ENCODE measurements around the gene M6PR. TPM values are rescaled to one million over a fixed set of nuclear protein-coding genes. Genes with fewer than 3 reads are reported as not detected.

M6PR gene
- total and polyA plus RNA-seq, 2 of the 8 experiments (the other 6 are each of a cell fraction or from before 2014, with no cell fraction given) = 106 to 122 TPM

- H2BK12ac ChIP-seq (ENCODE audit: low read depth, low read length) = peak overlapping the region; percentile 52; the same call in 1 of the 2 replicates
- 0 out of 2 replicates have a peak overlapping the region, but pooled peaks have one; percentile 11 for H2AK5ac ChIP-seq (ENCODE audit: low read depth, low read length)
- H3K9ac ChIP-seq (replicated peaks in 1 of 4; ENCODE audit: extremely low read depth in 1 of 4, low read depth in 3 of 4, low read length in 3 of 4) = peak overlapping the region; percentile 59 to 90 (median 82)
- ChIA-PET CTCF (ENCODE audit: partially characterized antibody) (interaction anchor here (0.9 to 2.0 kb wide), 3 partner anchors 9 to 55 kb away, joined by 3 to 8 read pairs (median 5); no protein-coding TSS in a partner anchor), POLR2A (ENCODE audit: partially characterized antibody) (interaction anchor here (0.7 to 18.7 kb wide), 23 partner anchors 9 to 343 kb away, joined by 3 to 438 read pairs (median 4); partner anchors contain the start of genes M6PR and RIMKLB)
- H3K79me1 ChIP-seq (ENCODE audit: low read depth, low read length) = 0 out of 2 replicates have a peak, but pooled peaks cover 2% of the 10 kb centered on the region
- H3K23ac ChIP-seq (ENCODE audit: insufficient read length) = no peak overlapping the region
- no peak overlapping the region; the same call in 1 of the 2 replicates for H4K8ac ChIP-seq (ENCODE audit: extremely low read depth, insufficient read depth, low read length)
- H3K18ac ChIP-seq (ENCODE audit: extremely low read depth, low read length) = peak overlapping the region; percentile 84
- WGBS, 2 experiments (ENCODE audit: extremely low coverage in 1 of 2, insufficient coverage in 1 of 2, insufficient read length in 1 of 2, insufficient replicate concordance in 2 of 2, low coverage in 1 of 2, low lambda C conversion rate in 2 of 2, missing lambda C conversion rate in 1 of 2) = 0% methylated on average over 28 of the region's 35 CpGs; no CpG with 5 or more reads in 1 of the 2 experiments
- H3K4me2 ChIP-seq (ENCODE audit: insufficient read depth in 1 of 2, low read depth in 2 of 2, low read length in 2 of 2) = peak overlapping the region; percentile 76 to 92
- H3K36me3 ChIP-seq (ENCODE audit: control insufficient read depth in 2 of 4, insufficient read depth in 4 of 4, low read length in 3 of 4) = peaks cover 9 to 41% (median 20%) of the 10 kb centered on the region in 4 experiments; a peak in 7 of 8 replicates
- no peak overlapping the region for H2AFZ ChIP-seq (ENCODE audit: low read length)
- peak overlapping the region; percentile 91 to 99 (median 98) for H3K4me3 ChIP-seq (ENCODE audit: extremely low read depth in 1 of 4, insufficient read depth in 2 of 4, low read depth in 3 of 4, low read length in 4 of 4)
- H2BK15ac ChIP-seq (ENCODE audit: low read length) = no peak overlapping the region
- H3K27me3 ChIP-seq (replicated peaks in 1 of 4; ENCODE audit: control insufficient read depth in 3 of 4, extremely low read depth in 1 of 4, insufficient read depth in 3 of 4, low read length in 3 of 4) = no peaks in the 10 kb centered on the region
- peaks cover 0 to 33% (median 11%) of the 10 kb centered on the region in 4 experiments; a peak in 5 of 7 replicates for H3K4me1 ChIP-seq (replicated peaks in 1 of 4; ENCODE audit: control insufficient read depth in 3 of 4, insufficient read depth in 4 of 4, low read length in 3 of 4)
- FAIRE-seq (no peak), DNase-seq (ENCODE audit: low read depth in 1 of 2, low spot score in 2 of 2) (peak in 1 of 2 experiments; percentile 76)
- H3K14ac ChIP-seq (ENCODE audit: insufficient read length) = peak overlapping the region; percentile 9
- peaks cover 13 to 20% of the 10 kb centered on the region in 2 experiments for H4K20me1 ChIP-seq (replicated peaks in 1 of 2; ENCODE audit: control insufficient read depth in 1 of 2, insufficient read depth in 2 of 2, low read length in 2 of 2)
- peak overlapping the region; percentile 96 for H3K4ac ChIP-seq (replicated peaks; ENCODE audit: insufficient read length, low read depth, low read length)
- peak overlapping the region; percentile 32 for H3K56ac ChIP-seq (replicated peaks; ENCODE audit: insufficient read length, low read depth, low read length)
- H3K79me2 ChIP-seq (ENCODE audit: control insufficient read depth in 1 of 2, insufficient read depth in 2 of 2, low read length in 2 of 2) = peaks cover 34 to 54% of the 10 kb centered on the region in 2 experiments
- H2BK5ac ChIP-seq (ENCODE audit: low read depth, low read length) = peak overlapping the region; percentile 97
- peak overlapping the region; percentile 16 for H4K91ac ChIP-seq (replicated peaks; ENCODE audit: insufficient read length, low read length)
- peaks cover 9% of the 10 kb centered on the region for H3K23me2 ChIP-seq (ENCODE audit: low read depth, low read length)
- H2BK120ac ChIP-seq (replicated peaks; ENCODE audit: low read depth, low read length) = peak overlapping the region; percentile 93
- H4K5ac ChIP-seq (ENCODE audit: insufficient read length, low read depth, low read length) = peak overlapping the region; percentile 89
- H3K9me3 ChIP-seq (ENCODE audit: insufficient read depth in 2 of 2, low read depth in 1 of 2, low read length in 1 of 2) = no peaks in the 10 kb centered on the region
- H3K27ac ChIP-seq (ENCODE audit: low read depth, low read length) = peak overlapping the region; percentile 65; the same call in 1 of the 2 replicates
- H2BK20ac ChIP-seq (ENCODE audit: low read length) = 0 out of 2 replicates have a peak overlapping the region, but pooled peaks have one; percentile 26
- TF ChIP-seq SP1 (IDR thresholded peaks at IDR 0.05; ENCODE audit: low read depth, low read length) (no peak), SAP30 (IDR thresholded peaks at IDR 0.05; ENCODE audit: insufficient read depth, insufficient replicate concordance, low read length) (peak; percentile 93), SIN3A (conservative IDR thresholded peaks at IDR 0.05 in 1 of 2, IDR thresholded peaks at IDR 0.05 in 1 of 2; ENCODE audit: low read depth in 1 of 2, low read length in 2 of 2) (peak; percentile 28 to 75; a peak in 1 of 4 replicates), TAF1 (IDR thresholded peaks at IDR 0.05; ENCODE audit: low read depth, low read length) (peak; percentile 36; the same call in 1 of the 2 replicates), PHF8 (conservative IDR thresholded peaks at IDR 0.05; ENCODE audit: low read depth, low read length) (0 out of 2 replicates have a peak, but pooled peaks have one; percentile 32), TAF7 (optimal IDR thresholded peaks at IDR 0.05; ENCODE audit: borderline replicate concordance, low read depth, low read length) (peak; percentile 11), POLR2A (IDR thresholded peaks at IDR 0.05; ENCODE audit: control extremely low read depth in 1 of 2, low read depth in 2 of 2, low read length in 2 of 2) (0 out of 3 replicates have a peak, but pooled peaks of 1 of the 2 experiments have one; percentile 42), KDM1A (IDR thresholded peaks at IDR 0.05; ENCODE audit: borderline replicate concordance, low read length) (no peak), TCF12 (IDR thresholded peaks at IDR 0.05; ENCODE audit: low read depth, low read length) (no peak), CBX5 (IDR thresholded peaks at IDR 0.05; ENCODE audit: low read depth, low read length) (no peak)
Measured at GRCh38 chr12:8914716-8915526, 34.5 kb downstream of the M6PR start.

Measured in H1 (cell line).